Measurements from ENCODE around the gene RGL3.

RGL3 gene

DNA sequence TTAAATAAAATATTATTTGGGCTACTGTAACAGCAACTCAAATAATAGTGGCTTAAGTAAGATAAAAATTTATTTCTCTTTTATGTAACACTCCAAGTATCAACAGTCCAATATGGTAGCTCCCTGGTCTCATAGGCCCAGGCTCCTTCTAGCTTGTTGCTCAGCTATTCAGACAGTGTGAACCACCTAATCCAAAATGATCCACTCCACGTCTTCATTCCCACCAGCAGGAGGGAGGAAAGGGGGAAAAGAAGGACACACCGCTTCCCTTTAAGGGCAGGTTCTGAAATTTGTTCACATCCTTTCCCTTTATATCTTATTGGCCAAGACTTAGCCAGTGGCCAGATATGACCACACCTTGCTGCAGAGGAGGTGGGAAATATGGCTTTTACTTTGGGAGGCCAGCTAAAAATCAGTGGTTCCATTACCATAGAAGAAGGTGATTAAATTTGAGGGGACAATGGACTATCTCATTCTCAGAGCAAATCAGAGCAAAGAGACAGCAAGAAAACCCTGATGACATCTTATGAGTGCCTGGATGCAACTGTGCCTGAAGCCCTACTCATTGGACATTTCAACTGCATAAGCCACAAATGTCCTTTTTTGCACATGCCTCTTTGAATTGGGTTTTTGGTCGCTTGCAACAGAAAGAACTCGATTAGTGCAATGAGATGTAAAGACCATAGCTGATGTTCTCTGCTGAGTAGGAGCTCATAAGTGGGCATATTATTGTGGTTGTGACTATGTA is 28.0 kb downstream of the RGL3 start:
- TF ChIP-seq, protein P1, sequence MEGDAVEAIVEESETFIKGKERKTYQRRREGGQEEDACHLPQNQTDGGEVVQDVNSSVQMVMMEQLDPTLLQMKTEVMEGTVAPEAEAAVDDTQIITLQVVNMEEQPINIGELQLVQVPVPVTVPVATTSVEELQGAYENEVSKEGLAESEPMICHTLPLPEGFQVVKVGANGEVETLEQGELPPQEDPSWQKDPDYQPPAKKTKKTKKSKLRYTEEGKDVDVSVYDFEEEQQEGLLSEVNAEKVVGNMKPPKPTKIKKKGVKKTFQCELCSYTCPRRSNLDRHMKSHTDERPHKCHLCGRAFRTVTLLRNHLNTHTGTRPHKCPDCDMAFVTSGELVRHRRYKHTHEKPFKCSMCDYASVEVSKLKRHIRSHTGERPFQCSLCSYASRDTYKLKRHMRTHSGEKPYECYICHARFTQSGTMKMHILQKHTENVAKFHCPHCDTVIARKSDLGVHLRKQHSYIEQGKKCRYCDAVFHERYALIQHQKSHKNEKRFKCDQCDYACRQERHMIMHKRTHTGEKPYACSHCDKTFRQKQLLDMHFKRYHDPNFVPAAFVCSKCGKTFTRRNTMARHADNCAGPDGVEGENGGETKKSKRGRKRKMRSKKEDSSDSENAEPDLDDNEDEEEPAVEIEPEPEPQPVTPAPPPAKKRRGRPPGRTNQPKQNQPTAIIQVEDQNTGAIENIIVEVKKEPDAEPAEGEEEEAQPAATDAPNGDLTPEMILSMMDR (IDR thresholded peaks at IDR 0.05; ENCODE audit: low read depth, low read length, missing control alignments), result no peak
- no peak overlapping the region for H3K4me3 ChIP-seq (ENCODE audit: low read depth, low read length)
- H3K27ac ChIP-seq, result no peak overlapping the region
- DNase-seq, result no peak
- no peaks in the 10 kb centered on the region for H3K36me3 ChIP-seq (replicated peaks)
- no peaks in the 10 kb centered on the region for H3K27me3 ChIP-seq (replicated peaks)
- in situ Hi-C loops (cut with HindIII; ENCODE audit: low pct_ligation_motif_present, low sequenced_read_pairs), result no loop called here

DNA sequence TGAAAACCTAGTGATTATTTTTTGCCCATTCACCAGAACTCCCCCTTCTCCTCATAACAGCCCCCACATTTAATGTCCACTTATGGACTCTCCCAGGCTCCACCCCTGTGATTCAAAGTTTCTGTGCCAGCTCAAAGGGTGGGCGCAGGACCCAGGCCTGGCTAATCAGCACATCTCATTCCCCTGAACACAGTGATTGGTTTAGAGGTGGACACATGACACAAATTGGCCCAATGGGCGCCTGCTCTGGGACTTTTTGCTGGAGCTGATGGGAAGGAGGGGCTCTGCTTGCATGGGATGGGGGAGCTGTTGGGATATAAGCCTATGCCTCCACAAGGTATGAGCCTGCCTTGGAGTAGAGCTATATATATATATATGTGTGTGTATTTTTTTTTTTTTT is 28.8 kb downstream of the RGL3 start:
- in situ Hi-C loops (cut with HindIII; ENCODE audit: low pct_ligation_motif_present, low sequenced_read_pairs), result no loop called here
- no peak for DNase-seq
- H3K27ac ChIP-seq, result no peak overlapping the region
- no peaks in the 10 kb centered on the region for H3K27me3 ChIP-seq (replicated peaks)
- H3K36me3 ChIP-seq (replicated peaks), result no peaks in the 10 kb centered on the region
- TF ChIP-seq, protein P1 (IDR thresholded peaks at IDR 0.05; ENCODE audit: low read depth, low read length, missing control alignments), result no peak
- no peak overlapping the region for H3K4me3 ChIP-seq (ENCODE audit: low read depth, low read length)

DNA sequence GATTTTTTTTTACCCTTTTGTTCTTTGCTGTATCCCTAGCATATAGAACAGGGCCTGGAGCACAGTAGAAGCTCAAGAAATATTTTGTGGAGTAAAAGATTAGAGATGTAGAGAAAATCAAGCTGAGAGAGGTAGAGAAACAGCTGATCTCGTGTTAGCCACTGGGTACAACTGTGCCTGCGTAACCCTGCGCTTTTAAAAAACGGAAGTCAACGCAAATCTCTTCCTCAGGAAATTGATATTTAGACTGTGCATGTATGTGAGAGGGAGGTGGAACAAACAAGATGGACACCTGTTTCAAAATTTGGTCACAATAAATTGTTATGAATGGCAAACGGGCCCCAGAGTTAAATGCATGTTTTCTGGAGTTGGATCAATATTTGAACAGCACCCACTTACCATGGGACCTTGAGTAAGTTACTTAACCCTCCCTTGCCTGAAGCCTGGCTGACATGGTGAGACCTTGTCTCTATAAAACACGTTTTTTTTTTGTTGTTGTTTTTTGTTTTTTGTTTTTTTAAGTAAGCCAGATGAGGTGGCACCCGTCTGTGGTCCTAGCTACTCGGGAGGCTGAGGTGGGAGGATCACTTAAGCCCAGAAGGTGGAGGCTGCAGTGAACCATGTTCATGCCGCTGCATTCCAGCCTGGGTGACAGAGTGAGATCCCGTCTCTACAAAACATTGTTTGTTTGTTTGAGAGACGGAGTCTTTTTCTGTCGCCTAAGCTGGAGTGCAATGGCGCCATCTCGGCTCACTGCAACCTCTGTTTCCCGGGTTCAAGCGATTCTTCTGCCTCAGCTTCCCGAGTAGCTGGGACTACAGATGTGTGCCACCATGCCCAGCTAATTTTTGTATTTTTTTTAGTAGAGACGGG is 31.7 kb downstream of the RGL3 start:
- TF ChIP-seq, protein P1 (IDR thresholded peaks at IDR 0.05; ENCODE audit: low read depth, low read length, missing control alignments), result no peak
- H3K4me3 ChIP-seq (ENCODE audit: low read depth, low read length), result no peak overlapping the region
- in situ Hi-C loops (cut with HindIII; ENCODE audit: low pct_ligation_motif_present, low sequenced_read_pairs), result no loop called here
- no peaks in the 10 kb centered on the region for H3K36me3 ChIP-seq (replicated peaks)
- H3K27ac ChIP-seq, result no peak overlapping the region
- no peaks in the 10 kb centered on the region for H3K27me3 ChIP-seq (replicated peaks)
- no peak for DNase-seq

DNA sequence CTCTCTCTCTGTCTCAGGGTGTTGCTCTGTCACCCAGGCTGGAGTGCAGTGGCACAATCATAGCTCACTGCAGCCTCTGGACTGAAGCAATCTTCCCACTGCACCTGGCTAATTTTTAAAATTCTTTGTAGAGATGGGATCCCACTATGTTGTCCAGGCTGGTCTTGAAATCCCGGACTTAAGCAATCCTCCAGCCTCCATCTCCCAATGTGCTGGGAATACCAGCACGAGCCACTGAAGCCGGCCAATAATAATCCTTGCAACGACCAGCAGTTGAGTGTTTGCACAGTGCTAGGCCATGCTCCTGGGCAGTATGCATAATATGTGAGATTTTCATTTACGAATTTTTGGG is 34.4 kb downstream of the RGL3 start:
- TF ChIP-seq, protein P1 (IDR thresholded peaks at IDR 0.05; ENCODE audit: low read depth, low read length, missing control alignments), result no peak
- Histone ChIP-seq H3K27ac (no peak overlapping the region), H3K4me3 (ENCODE audit: low read depth, low read length) (no peak overlapping the region), H3K27me3 (replicated peaks) (no peaks in the 10 kb centered on the region), H3K36me3 (replicated peaks) (no peaks in the 10 kb centered on the region)
- in situ Hi-C loops (cut with HindIII; ENCODE audit: low pct_ligation_motif_present, low sequenced_read_pairs), result no loop called here
- no peak for DNase-seq

DNA sequence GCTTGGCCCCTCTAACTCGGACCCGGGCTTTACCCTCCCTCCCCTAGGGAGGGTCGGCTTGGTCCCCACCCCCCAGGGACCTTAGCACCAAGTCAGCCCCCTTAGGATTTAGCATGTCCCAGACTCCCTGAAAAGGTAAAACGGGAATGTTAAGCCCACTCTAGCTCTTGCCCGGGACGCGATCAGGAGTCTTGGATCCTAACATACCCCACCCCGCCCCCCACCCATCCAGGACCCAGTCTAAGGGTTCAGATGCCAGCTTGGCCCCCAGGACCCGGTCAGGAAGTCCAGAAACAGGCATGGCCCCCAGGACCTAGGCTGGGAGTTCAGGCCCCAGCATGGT is 35.4 kb downstream of the RGL3 start:
- Histone ChIP-seq H3K36me3 (replicated peaks) (no peaks in the 10 kb centered on the region), H3K27me3 (replicated peaks) (no peaks in the 10 kb centered on the region), H3K4me3 (ENCODE audit: low read depth, low read length) (peak overlapping the region; percentile 45), H3K27ac (no peak overlapping the region)
- in situ Hi-C loops (cut with HindIII; ENCODE audit: low pct_ligation_motif_present, low sequenced_read_pairs), result no loop called here
- DNase-seq, result no peak
- TF ChIP-seq, protein P1 (IDR thresholded peaks at IDR 0.05; ENCODE audit: low read depth, low read length, missing control alignments), result no peak
